Prostate gland (tissue), 2 donors: ENCODE data around the gene CRISP3. TPM values are rescaled to one million over a fixed set of nuclear protein-coding genes. Genes with fewer than 3 reads are reported as not detected.

Source experiments
- DNase-seq: peaks from one replicate; pipeline ENCODE4 v3.0.0-alpha.2; 2019; ENCODE audit warnings: low spot score
- H3K27ac ChIP-seq, 2 donors: fragments of 200-600 bp; sonication (generic); 2 replicates each; pipeline ENCODE4 v1.5.1; 2017 to 2019
- H3K27me3 ChIP-seq: fragments of 200-600 bp; sonication (generic); replicated peaks from 2 replicates; pipeline ENCODE4 v1.5.1; 2019; ENCODE audit not compliant: insufficient read depth
- H3K36me3 ChIP-seq, 2 donors: fragments of 200-600 bp; sonication (generic); 1 replicate in 1 of 2; 2 replicates in 1 of 2; pipeline versions ENCODE4 v1.5.1 to v1.8.1; 2017 to 2019
- H3K4me1 ChIP-seq: fragments of 200-600 bp; sonication (generic); replicated peaks from 2 replicates; pipeline ENCODE4 v1.5.1; 2019
- H3K4me3 ChIP-seq, 2 donors: fragments of 200-600 bp; sonication (generic); 2 replicates each; pipeline ENCODE4 v1.5.1; 2017 to 2019
- H3K9me3 ChIP-seq: fragments of 200-600 bp; sonication (generic); 2 replicates; pipeline ENCODE4 v1.5.1; 2017
- POLR2A ChIP-seq: fragments of 450-650 bp; IDR thresholded peaks from one replicate; pipeline ENCODE4 v1.6.1; 2016; ENCODE audit warnings: antibody characterized with exemption, mild to moderate bottlenecking
- POLR2AphosphoS5 ChIP-seq: sonication (generic); formaldehyde crosslinking; IDR thresholded peaks from one replicate; pipeline ENCODE4 v1.6.1; 2017; ENCODE audit warnings: antibody characterized with exemption
- WGBS: methylation state at CpG from one replicate; pipeline ENCODE4 v1.1.5; 2018; 5-methylcytosine and 5-hydroxymethylcytosine counted together
- intact Hi-C: fragments of 100-400 bp; cut with DNase I; formaldehyde crosslinking; loops from one replicate; pipeline ENCODE4 v1.14.2; 2022
- total RNA-seq, 2 donors: library from RNA; depleted of rRNA; stranded (reverse); fragments of >200 nt; gene quantifications; one replicate each; pipeline ENCODE4 v1.1.0, GENCODE V29; 2016
- TF ChIP-seq, protein P1 (sequence below), 4 experiments: fragments of 200-600 bp in 2 of 4; fragments of 450-650 bp in 2 of 4; sonication (generic) in 2 of 4; IDR thresholded peaks; 1 replicate in 3 of 4; 2 replicates in 1 of 4; pipeline ENCODE4 v1.5.1; 2016 to 2019; ENCODE audit warnings: antibody characterized with exemption in 4 of 4, mild to moderate bottlenecking in 2 of 4, moderate library complexity in 2 of 4

CRISP3 gene
- total RNA-seq, 2 donors from 2014 or later, result 0.28 to 0.55 TPM

DNA sequence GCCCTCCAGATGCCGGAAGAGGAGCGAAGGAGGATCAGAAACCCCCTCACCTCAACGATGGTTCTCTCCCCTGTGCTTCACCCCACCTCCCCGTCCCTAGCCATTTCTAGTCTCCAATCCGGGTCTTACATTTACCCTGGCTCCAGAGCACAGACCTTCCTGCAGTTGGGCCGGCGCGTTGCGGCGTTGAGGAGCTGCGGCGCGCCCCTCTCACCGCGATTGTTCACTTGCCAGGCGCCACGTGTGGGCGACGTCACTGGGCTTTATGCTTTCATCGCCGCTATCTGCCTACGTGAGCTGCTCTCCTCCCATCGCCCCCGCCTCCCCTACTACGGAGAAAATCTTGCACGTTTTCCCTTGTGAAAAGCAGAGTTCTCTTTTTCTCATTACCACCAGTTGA, 30.8 kb downstream of the CRISP3 start, which contains the start of gene CRISP2:
Gene CRISP2 (minus strand): TSS at position 198 of the 400 bp plus-strand sequence. CDS start 4,347 bp downstream, outside the sequence.
- Histone ChIP-seq H3K4me3 (peak within 1 kb of the TSS in 1 of 2 donors; percentile 16), H3K4me1 (no peaks in the 10 kb centered on the region), H3K9me3 (no peaks in the 10 kb centered on the region), H3K27ac (no peak within 1 kb of the TSS), H3K27me3 (no peaks in the 10 kb centered on the region), H3K36me3 (no peaks in the 10 kb centered on the region)
- 37% methylated on average over 26 of the region's 26 CpGs for WGBS
- TF ChIP-seq POLR2A, result no peak
- TF ChIP-seq POLR2AphosphoS5, result no peak
- TF ChIP-seq, protein P1, sequence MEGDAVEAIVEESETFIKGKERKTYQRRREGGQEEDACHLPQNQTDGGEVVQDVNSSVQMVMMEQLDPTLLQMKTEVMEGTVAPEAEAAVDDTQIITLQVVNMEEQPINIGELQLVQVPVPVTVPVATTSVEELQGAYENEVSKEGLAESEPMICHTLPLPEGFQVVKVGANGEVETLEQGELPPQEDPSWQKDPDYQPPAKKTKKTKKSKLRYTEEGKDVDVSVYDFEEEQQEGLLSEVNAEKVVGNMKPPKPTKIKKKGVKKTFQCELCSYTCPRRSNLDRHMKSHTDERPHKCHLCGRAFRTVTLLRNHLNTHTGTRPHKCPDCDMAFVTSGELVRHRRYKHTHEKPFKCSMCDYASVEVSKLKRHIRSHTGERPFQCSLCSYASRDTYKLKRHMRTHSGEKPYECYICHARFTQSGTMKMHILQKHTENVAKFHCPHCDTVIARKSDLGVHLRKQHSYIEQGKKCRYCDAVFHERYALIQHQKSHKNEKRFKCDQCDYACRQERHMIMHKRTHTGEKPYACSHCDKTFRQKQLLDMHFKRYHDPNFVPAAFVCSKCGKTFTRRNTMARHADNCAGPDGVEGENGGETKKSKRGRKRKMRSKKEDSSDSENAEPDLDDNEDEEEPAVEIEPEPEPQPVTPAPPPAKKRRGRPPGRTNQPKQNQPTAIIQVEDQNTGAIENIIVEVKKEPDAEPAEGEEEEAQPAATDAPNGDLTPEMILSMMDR (IDR thresholded peaks at IDR 0.05), result no peak
- intact Hi-C loops, result no loop called here
- DNase-seq, result no peak

DNA sequence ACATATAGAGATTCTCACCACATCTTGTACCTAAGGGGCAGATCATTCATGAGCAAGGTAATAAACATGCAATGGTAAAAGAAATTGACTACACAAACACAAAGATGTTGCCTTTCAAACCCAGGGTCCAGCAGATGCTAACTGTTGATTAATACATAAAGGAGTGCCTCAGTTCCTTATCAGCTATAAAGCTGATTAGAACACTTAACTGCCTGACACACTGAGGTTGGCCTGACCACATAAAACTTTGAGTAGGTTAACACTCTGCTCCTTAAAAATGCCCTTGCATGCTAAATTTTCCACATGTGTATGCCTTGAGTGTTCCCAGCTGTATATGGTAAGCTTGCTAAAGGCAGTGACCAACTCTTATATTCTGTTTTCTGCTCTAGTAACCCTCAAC, 45.7 kb downstream of the CRISP3 start:
- Histone ChIP-seq H3K36me3 (no peaks in the 10 kb centered on the region), H3K27ac (no peak overlapping the region), H3K9me3 (no peaks in the 10 kb centered on the region), H3K27me3 (no peaks in the 10 kb centered on the region), H3K4me1 (no peaks in the 10 kb centered on the region), H3K4me3 (no peak overlapping the region)
- intact Hi-C loops, result no loop called here
- TF ChIP-seq, protein P1 (IDR thresholded peaks at IDR 0.05), result no peak
- TF ChIP-seq POLR2A (no peak), POLR2AphosphoS5 (no peak)
- DNase-seq, result no peak

DNA sequence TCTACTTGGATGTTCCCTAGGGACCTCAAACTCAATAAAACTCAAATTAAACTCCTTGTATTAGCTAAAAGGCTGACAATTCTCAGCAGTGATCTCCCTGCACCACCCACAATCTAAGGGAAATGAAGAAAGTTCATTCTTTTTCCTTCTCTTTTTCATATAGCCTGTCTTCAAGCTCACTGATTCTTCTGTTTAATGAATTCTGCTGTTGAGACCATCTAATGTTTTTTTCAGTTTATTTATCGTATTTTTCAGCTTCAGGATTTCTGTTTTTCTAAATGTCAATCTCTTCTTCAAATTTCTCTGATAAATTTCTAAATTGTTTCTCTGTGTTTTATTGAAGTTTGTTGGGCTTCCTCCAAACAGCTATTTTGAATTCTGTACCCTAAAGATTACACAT, 50.7 kb downstream of the CRISP3 start:
- Histone ChIP-seq H3K9me3 (no peaks in the 10 kb centered on the region), H3K4me1 (no peaks in the 10 kb centered on the region), H3K27ac (no peak overlapping the region), H3K36me3 (no peaks in the 10 kb centered on the region), H3K27me3 (no peaks in the 10 kb centered on the region), H3K4me3 (no peak overlapping the region)
- intact Hi-C loops, result no loop called here
- no peak for TF ChIP-seq POLR2A
- TF ChIP-seq, protein P1 (IDR thresholded peaks at IDR 0.05), result no peak
- no peak for TF ChIP-seq POLR2AphosphoS5
- no peak for DNase-seq
- WGBS, result 87% methylated on average over 1 of the region's 1 CpG

DNA sequence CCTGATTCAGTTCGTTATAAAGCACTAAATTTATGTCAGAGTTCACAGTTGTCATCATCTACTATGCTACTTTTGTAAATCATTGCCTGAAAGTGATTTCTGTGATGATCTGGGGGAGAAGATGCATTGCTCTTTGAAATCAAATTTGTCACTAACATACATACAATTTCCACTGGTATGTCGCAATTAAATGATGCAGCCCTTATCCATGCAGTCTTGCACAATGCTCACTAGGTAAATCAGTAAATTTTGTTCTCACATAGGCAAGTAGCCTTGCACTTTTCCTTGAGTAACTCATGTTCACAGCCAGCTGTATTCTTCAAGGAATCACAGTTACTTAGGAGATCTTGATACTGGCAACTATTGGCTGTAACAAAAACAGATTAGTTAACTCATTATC, 51.7 kb downstream of the CRISP3 start:
- H3K9me3 ChIP-seq, result no peaks in the 10 kb centered on the region
- H3K4me1 ChIP-seq, result no peaks in the 10 kb centered on the region
- H3K27me3 ChIP-seq, result no peaks in the 10 kb centered on the region
- H3K4me3 ChIP-seq, result no peak overlapping the region
- DNase-seq, result no peak
- H3K36me3 ChIP-seq, result no peaks in the 10 kb centered on the region
- TF ChIP-seq POLR2AphosphoS5, result no peak
- no peak overlapping the region for H3K27ac ChIP-seq
- WGBS, result 81% methylated on average over 2 of the region's 2 CpGs
- intact Hi-C loops, result no loop called here

Other genes starting within 250 kb of the CRISP3 start
- not detected for gene GLYATL3, start 244.5 kb downstream of the CRISP3 start, total RNA-seq
- 10 to 100 TPM in 1 of 2 donors, 1 to 10 TPM in 1; 2.2 to 37.8 TPM for gene C6orf141, start 193.7 kb downstream of the CRISP3 start, total RNA-seq
- not detected for gene RHAG, start 107.5 kb downstream of the CRISP3 start, total RNA-seq
- gene CRISP2, start 30.8 kb downstream of the CRISP3 start, total RNA-seq, result 10 to 100 TPM in 1 of 2 donors, under 1 TPM in 1; 0.14 to 22.7 TPM
- gene PGK2, start 42.9 kb upstream of the CRISP3 start, total RNA-seq, result 10 to 100 TPM in 1 of 2 donors, not detected in 1; 12.4 TPM
- gene CRISP1, start 122.1 kb upstream of the CRISP3 start, total RNA-seq, result not detected
- not detected for gene DEFB114, start 219.8 kb upstream of the CRISP3 start, total RNA-seq
- not detected for gene DEFB113, start 225.2 kb upstream of the CRISP3 start, total RNA-seq